ENCODE measurements around the gene SERPINB12. TPM values are rescaled to one million over a fixed set of nuclear protein-coding genes. Genes with fewer than 3 reads are reported as not detected.
A peak's percentile ranks its signal among the peaks of the same experiment; 100 is the strongest.

Gene SERPINB12
- total RNA-seq, 1 donor, result not detected

- Histone ChIP-seq H3K4me1 (ENCODE audit: insufficient read depth, low read length) (no peaks in the 10 kb centered on the region), H3K9me3 (ENCODE audit: low read depth, low read length) (no peaks in the 10 kb centered on the region), H3K79me2 (ENCODE audit: insufficient read depth, low read length) (no peaks in the 10 kb centered on the region), H3K27ac (ENCODE audit: low read depth, low read length) (no peak overlapping the region), H3K36me3 (ENCODE audit: insufficient read depth, low read length) (no peaks in the 10 kb centered on the region), H3K4me3 (ENCODE audit: insufficient read depth, low read length) (no peak overlapping the region), H3K4me2 (ENCODE audit: insufficient read depth, low read length) (no peak overlapping the region), H2AFZ (ENCODE audit: low read length) (no peak overlapping the region), H3K27me3 (ENCODE audit: insufficient read depth, low read length) (peaks cover 3% of the 10 kb centered on the region), H4K20me1 (ENCODE audit: insufficient read depth, low read length) (no peaks in the 10 kb centered on the region)
- no peak for DNase-seq (ENCODE audit: insufficient read length, low spot score, missing footprints)
- no peak for TF ChIP-seq CTCF (IDR thresholded peaks at IDR 0.05; ENCODE audit: extremely low read depth, low read depth, low read length)
These were observed 9.7 kb upstream of the SERPINB12 start for GRCh38 chr18:63532471-63532870.

GRCh38 chr18:63534615-63535014 is 7.6 kb upstream of the SERPINB12 start:
- no peaks in the 10 kb centered on the region for H3K79me2 ChIP-seq (ENCODE audit: insufficient read depth, low read length)
- no peak overlapping the region for H3K4me2 ChIP-seq (ENCODE audit: insufficient read depth, low read length)
- peak overlapping the region; percentile 29 for H2AFZ ChIP-seq (ENCODE audit: low read length)
- no peaks in the 10 kb centered on the region for H3K36me3 ChIP-seq (ENCODE audit: insufficient read depth, low read length)
- H4K20me1 ChIP-seq (ENCODE audit: insufficient read depth, low read length), result no peaks in the 10 kb centered on the region
- TF ChIP-seq CTCF (IDR thresholded peaks at IDR 0.05; ENCODE audit: extremely low read depth, low read depth, low read length), result no peak
- no peak overlapping the region for H3K4me3 ChIP-seq (ENCODE audit: insufficient read depth, low read length)
- H3K4me1 ChIP-seq (ENCODE audit: insufficient read depth, low read length), result no peaks in the 10 kb centered on the region
- H3K9me3 ChIP-seq (ENCODE audit: low read depth, low read length), result no peaks in the 10 kb centered on the region
- H3K27ac ChIP-seq (ENCODE audit: low read depth, low read length), result no peak overlapping the region
- no peak for DNase-seq (ENCODE audit: insufficient read length, low spot score, missing footprints)
- peaks cover 3% of the 10 kb centered on the region for H3K27me3 ChIP-seq (ENCODE audit: insufficient read depth, low read length)

GRCh38 chr18:63539904-63540510 is 2.2 kb upstream of the SERPINB12 start:
- no peaks in the 10 kb centered on the region for H3K9me3 ChIP-seq (ENCODE audit: low read depth, low read length)

GRCh38 chr18:63544017-63544416 is 1.8 kb downstream of the SERPINB12 start:
- H2AFZ ChIP-seq (ENCODE audit: low read length), result no peak overlapping the region
- no peaks in the 10 kb centered on the region for H3K9me3 ChIP-seq (ENCODE audit: low read depth, low read length)
- TF ChIP-seq CTCF (IDR thresholded peaks at IDR 0.05; ENCODE audit: extremely low read depth, low read depth, low read length), result no peak
- no peak overlapping the region for H3K4me2 ChIP-seq (ENCODE audit: insufficient read depth, low read length)
- peaks cover 8% of the 10 kb centered on the region for H3K4me1 ChIP-seq (ENCODE audit: insufficient read depth, low read length)
- H3K27me3 ChIP-seq (ENCODE audit: insufficient read depth, low read length), result no peaks in the 10 kb centered on the region
- no peak overlapping the region for H3K4me3 ChIP-seq (ENCODE audit: insufficient read depth, low read length)
- H4K20me1 ChIP-seq (ENCODE audit: insufficient read depth, low read length), result no peaks in the 10 kb centered on the region
- no peak for DNase-seq (ENCODE audit: insufficient read length, low spot score, missing footprints)
- no peak overlapping the region for H3K27ac ChIP-seq (ENCODE audit: low read depth, low read length)
- H3K36me3 ChIP-seq (ENCODE audit: insufficient read depth, low read length), result no peaks in the 10 kb centered on the region
- H3K79me2 ChIP-seq (ENCODE audit: insufficient read depth, low read length), result no peaks in the 10 kb centered on the region

More at GRCh38 chr18:63539904-63540510, 2.2 kb upstream of the SERPINB12 start:
- no peaks in the 10 kb centered on the region for H4K20me1 ChIP-seq (ENCODE audit: insufficient read depth, low read length)
- H3K27ac ChIP-seq (ENCODE audit: low read depth, low read length), result no peak overlapping the region
- H3K4me1 ChIP-seq (ENCODE audit: insufficient read depth, low read length), result peaks cover 8% of the 10 kb centered on the region
- no peak for TF ChIP-seq CTCF (IDR thresholded peaks at IDR 0.05; ENCODE audit: extremely low read depth, low read depth, low read length)
- H3K36me3 ChIP-seq (ENCODE audit: insufficient read depth, low read length), result no peaks in the 10 kb centered on the region
- no peaks in the 10 kb centered on the region for H3K27me3 ChIP-seq (ENCODE audit: insufficient read depth, low read length)
- H3K79me2 ChIP-seq (ENCODE audit: insufficient read depth, low read length), result no peaks in the 10 kb centered on the region
- peak overlapping the region; percentile 8 for H3K4me2 ChIP-seq (ENCODE audit: insufficient read depth, low read length)
- DNase-seq (ENCODE audit: insufficient read length, low spot score, missing footprints), result peak; percentile 18
- H2AFZ ChIP-seq (ENCODE audit: low read length), result no peak overlapping the region
- no peak overlapping the region for H3K4me3 ChIP-seq (ENCODE audit: insufficient read depth, low read length)
